Measurements from ENCODE around the gene PRKG1.

DNA sequence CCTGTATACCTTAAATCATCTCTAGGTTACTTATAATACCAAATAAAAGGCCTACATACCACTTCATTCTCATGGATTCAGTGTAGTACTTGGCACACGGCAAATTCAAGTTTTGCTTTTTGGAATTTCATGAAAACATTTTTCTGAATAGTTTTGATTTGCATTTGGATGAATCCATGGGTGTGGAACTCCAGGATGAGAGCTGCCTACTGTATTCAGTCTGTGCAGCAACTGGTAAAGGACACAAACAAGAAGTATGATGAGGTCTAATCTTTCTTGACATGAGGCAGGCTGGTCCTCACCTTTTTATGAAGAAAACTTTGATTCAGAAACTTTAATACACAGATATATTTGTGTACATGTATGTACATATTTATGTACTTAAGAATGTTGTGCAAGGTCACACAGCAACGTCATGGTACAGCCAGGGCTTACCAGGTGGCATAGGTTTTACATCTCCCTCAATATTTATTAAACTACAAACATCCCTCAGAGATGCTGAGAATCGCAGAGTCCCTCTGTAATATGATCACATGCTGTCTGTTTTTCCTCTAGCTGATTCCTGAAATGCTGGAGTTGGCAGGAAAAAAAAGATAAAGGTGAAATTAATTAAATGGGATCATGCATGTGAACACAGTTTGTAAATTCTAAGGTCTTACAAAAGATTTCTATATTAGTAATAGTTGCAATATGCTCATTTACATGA is 239.6 kb downstream of the PRKG1 start:
- TF ChIP-seq, protein P1, sequence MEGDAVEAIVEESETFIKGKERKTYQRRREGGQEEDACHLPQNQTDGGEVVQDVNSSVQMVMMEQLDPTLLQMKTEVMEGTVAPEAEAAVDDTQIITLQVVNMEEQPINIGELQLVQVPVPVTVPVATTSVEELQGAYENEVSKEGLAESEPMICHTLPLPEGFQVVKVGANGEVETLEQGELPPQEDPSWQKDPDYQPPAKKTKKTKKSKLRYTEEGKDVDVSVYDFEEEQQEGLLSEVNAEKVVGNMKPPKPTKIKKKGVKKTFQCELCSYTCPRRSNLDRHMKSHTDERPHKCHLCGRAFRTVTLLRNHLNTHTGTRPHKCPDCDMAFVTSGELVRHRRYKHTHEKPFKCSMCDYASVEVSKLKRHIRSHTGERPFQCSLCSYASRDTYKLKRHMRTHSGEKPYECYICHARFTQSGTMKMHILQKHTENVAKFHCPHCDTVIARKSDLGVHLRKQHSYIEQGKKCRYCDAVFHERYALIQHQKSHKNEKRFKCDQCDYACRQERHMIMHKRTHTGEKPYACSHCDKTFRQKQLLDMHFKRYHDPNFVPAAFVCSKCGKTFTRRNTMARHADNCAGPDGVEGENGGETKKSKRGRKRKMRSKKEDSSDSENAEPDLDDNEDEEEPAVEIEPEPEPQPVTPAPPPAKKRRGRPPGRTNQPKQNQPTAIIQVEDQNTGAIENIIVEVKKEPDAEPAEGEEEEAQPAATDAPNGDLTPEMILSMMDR (IDR thresholded peaks at IDR 0.05; ENCODE audit: borderline replicate concordance, extremely low read depth, low read length, poor library complexity, severe bottlenecking), result no peak
- TF ChIP-seq EZH2 (IDR thresholded peaks at IDR 0.05; ENCODE audit: borderline replicate concordance, low read depth, low read length, severe bottlenecking), result no peak
